NOMO-1 (cell line): ENCODE measurements around the gene ALX4.

Source experiments
- DNase-seq, 2 experiments: peaks; one replicate each; lab custom pipeline; 2025; ENCODE audit not compliant: unreplicated experiment in 2 of 2; lab: John Stamatoyannopoulos, UW

ALX4 gene

GRCh38 chr11:44309478-44310205, at the start of gene ALX4:
ALX4 (minus strand) TSS chr11:44310139; CDS start chr11:44310062, 77 bp downstream.
- no peak for DNase-seq

GRCh38 chr11:44359162-44359561, 49.2 kb upstream of the ALX4 start:
- DNase-seq: no peak

GRCh38 chr11:44358713-44359112, 48.8 kb upstream of the ALX4 start:
- DNase-seq: no peak

GRCh38 chr11:44357711-44358110, 47.8 kb upstream of the ALX4 start:
- no peak for DNase-seq

GRCh38 chr11:44356351-44356750, 46.4 kb upstream of the ALX4 start:
- DNase-seq: no peak

- no peak for DNase-seq
Observed at GRCh38 chr11:44351898-44352498, 42.1 kb upstream of the ALX4 start.

GRCh38 chr11:44351006-44351660, 41.2 kb upstream of the ALX4 start:
- DNase-seq: peak; percentile 64 to 83

GRCh38 chr11:44349328-44349727, 39.4 kb upstream of the ALX4 start:
- DNase-seq: no peak

GRCh38 chr11:44348721-44349120, 38.8 kb upstream of the ALX4 start:
- DNase-seq: no peak

GRCh38 chr11:44348114-44348513, 38.2 kb upstream of the ALX4 start:
- no peak for DNase-seq

GRCh38 chr11:44347538-44347937, 37.6 kb upstream of the ALX4 start:
- no peak for DNase-seq

- DNase-seq: no peak
Observed at GRCh38 chr11:44346983-44347382, 37.0 kb upstream of the ALX4 start.

GRCh38 chr11:44345781-44346180, 35.8 kb upstream of the ALX4 start:
- no peak for DNase-seq

- DNase-seq: no peak
Observed at GRCh38 chr11:44344921-44345320, 35.0 kb upstream of the ALX4 start.

- DNase-seq: no peak
Observed at GRCh38 chr11:44344423-44344820, 34.5 kb upstream of the ALX4 start.

- no peak for DNase-seq
Observed at GRCh38 chr11:44343778-44344422, 34.0 kb upstream of the ALX4 start.

GRCh38 chr11:44342616-44343015, 32.7 kb upstream of the ALX4 start:
- DNase-seq: no peak

GRCh38 chr11:44340656-44341055, 30.7 kb upstream of the ALX4 start:
- DNase-seq: no peak

- no peak for DNase-seq
Observed at GRCh38 chr11:44339530-44339883, 29.6 kb upstream of the ALX4 start.

GRCh38 chr11:44338698-44339529, 29.0 kb upstream of the ALX4 start:
- DNase-seq: no peak

GRCh38 chr11:44338026-44338425, 28.1 kb upstream of the ALX4 start:
- DNase-seq: no peak
